Fibroblast of villous mesenchyme (primary cell): ENCODE measurements around the gene RNF220. TPM values are rescaled to one million over a fixed set of nuclear protein-coding genes. Genes with fewer than 3 reads are reported as not detected.

ENCODE experiments used
- DNase-seq: peaks from one replicate; pipeline ENCODE4 v3.0.0-alpha.2; 2010; ENCODE audit warnings: low read depth
- H3K4me3 ChIP-seq: 2 replicates; pipeline ENCODE4 v1.5.1; 2011; ENCODE audit warnings: low read depth, mild to moderate bottlenecking, low read length
- total RNA-seq: library from RNA; depleted of rRNA; stranded (reverse); fragments of >200 nt; gene quantifications from 2 replicates; pipeline ENCODE4 v1.2.3, GENCODE V29; 2012
- TF ChIP-seq, protein P1 (sequence below): IDR thresholded peaks from 2 replicates; pipeline ENCODE4 v1.5.1; 2012; ENCODE audit warnings: low read depth, mild to moderate bottlenecking, low read length; ENCODE audit not compliant: insufficient read depth

RNF220 gene
- total RNA-seq, 1 donor: 47.5 TPM

DNA sequence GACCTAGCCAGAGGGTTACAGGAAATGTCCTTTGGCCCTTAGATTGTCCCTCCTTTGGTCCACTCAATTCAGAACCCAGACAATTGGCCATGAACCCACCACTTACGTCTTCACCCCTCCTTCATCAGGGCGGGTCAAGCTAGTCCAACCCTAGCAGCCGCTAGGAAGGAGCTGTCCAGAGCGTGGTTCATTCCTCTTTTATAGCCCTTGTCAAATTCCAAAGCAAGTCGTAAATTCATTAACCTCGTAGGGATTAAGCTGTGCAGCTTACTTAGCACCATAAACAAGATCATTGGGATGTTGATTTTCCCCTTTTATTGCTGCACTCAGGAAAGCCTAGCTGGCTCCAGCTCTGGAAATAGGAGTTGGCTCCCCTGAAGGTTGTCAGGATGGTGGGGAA is 179.1 kb downstream of the RNF220 start:
- TF ChIP-seq, protein P1, sequence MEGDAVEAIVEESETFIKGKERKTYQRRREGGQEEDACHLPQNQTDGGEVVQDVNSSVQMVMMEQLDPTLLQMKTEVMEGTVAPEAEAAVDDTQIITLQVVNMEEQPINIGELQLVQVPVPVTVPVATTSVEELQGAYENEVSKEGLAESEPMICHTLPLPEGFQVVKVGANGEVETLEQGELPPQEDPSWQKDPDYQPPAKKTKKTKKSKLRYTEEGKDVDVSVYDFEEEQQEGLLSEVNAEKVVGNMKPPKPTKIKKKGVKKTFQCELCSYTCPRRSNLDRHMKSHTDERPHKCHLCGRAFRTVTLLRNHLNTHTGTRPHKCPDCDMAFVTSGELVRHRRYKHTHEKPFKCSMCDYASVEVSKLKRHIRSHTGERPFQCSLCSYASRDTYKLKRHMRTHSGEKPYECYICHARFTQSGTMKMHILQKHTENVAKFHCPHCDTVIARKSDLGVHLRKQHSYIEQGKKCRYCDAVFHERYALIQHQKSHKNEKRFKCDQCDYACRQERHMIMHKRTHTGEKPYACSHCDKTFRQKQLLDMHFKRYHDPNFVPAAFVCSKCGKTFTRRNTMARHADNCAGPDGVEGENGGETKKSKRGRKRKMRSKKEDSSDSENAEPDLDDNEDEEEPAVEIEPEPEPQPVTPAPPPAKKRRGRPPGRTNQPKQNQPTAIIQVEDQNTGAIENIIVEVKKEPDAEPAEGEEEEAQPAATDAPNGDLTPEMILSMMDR: no peak
- peak; percentile 75 for DNase-seq
- no peak overlapping the region for H3K4me3 ChIP-seq

DNA sequence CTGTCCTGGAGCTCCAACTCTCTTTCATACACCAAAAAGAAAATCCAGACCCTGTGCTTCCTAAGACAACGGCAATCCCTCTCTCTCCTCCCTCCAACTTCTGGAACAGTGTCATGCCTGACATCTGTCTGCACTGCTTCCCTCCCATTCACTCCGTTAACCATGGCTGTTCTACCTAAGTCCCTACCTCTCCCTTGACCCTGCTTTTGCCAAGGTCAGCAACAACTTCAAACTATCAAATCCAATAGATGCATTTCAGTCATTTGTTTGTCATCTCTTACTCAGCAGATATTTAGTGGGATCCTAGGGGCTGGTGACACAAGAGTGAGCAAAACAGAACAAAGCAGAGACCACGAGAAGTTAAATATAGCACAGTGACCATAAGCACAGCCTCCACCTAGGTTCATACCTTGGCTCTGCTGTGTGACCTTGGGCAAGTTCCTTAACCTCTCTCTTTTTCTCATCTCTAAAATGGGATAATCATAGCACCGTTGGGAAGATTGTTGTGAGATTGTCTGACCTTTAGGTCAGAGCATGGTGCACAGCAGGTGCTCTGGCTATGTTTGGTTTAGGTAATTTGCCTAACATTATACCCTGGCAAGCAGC is 180.4 kb downstream of the RNF220 start:
- DNase-seq: no peak
- TF ChIP-seq, protein P1: no peak
- H3K4me3 ChIP-seq: no peak overlapping the region

DNA sequence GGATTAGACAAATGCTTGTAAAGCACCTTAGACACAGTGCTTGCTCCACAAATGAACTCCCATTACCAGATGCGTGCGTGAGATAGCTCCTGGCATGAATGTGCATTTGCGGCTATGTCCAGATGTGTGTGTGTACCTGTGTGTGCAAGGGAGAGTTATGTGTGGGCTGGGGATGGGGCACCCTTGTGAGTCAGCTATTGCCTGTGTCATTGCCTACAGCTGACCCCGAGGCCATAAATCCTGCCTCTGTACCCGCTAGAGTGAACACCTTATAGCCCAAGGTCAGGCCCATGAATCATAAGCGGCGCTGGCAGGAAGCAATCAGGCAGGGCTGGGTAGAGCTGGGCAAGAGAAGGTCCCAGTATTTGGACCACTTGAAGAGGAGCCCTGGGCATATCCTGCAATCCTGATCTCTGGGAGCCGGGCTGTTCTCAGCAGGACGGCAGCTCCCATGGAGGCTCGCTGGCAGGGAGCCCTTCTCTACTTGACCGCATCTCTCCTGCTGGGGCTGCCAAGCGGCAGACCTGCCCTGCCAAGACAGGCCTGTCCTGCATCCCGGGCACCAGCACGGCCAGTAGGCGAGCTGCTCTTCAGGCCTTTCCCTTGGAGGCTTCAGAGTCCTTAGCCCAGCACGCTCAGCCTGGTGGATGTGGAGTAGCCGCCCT is 182.9 kb downstream of the RNF220 start:
- TF ChIP-seq, protein P1: no peak
- no peak overlapping the region for H3K4me3 ChIP-seq

DNA sequence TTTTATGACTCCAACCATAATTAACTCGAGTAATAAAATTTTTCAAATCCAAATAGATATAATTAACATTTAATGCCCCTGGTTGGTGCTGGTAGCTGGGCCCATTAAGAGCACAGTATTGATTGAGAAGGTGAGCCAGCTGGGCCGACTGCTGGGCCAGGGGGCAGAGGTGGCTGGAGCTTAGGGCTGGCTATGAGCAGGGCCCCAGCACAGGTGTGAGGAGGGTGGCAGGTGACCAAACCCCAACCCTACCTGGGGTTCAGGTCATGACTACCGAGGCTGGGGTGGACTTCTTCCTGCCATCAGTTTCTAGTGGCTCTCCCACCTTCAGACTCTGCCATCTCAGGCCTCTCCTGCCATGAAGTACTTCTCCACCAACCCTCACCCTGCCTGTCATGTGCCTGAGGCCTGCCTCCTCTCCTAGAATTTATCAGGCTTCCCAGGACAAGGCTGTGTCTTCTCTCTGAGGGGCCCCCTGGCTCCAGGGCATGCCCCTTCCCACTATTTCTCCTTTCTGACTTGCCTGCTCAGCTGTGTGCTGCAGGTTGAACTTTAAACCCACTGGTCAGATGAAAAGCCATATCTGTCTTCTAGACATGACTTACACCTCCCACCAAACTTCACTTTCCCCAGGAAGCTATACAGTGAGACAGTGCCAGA is 183.6 kb downstream of the RNF220 start:
- DNase-seq: no peak
- no peak overlapping the region for H3K4me3 ChIP-seq
- TF ChIP-seq, protein P1: no peak

More for the DNA sequence above, 182.9 kb downstream of the RNF220 start:
- DNase-seq: no peak

DNA sequence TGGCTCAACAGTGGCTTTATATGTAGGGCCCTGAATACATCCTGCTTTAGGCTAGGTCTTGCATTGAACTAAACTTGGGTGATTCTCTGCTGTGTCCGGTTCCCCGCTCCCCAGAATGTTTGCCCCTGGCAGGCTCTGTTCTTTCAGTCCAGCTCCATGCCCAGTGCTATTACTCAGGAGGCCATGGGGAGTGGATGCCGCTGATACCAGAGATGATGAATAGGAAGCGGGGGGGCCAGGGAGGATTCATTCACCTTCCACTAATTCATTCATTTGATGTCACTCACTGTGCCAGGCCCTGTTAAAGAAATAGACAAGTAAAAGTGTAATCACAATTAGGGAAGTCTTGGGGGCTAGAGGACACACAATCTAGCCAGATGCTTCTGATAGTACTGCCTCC is 185.4 kb downstream of the RNF220 start:
- TF ChIP-seq, protein P1: no peak
- DNase-seq: no peak
- H3K4me3 ChIP-seq: no peak overlapping the region

DNA sequence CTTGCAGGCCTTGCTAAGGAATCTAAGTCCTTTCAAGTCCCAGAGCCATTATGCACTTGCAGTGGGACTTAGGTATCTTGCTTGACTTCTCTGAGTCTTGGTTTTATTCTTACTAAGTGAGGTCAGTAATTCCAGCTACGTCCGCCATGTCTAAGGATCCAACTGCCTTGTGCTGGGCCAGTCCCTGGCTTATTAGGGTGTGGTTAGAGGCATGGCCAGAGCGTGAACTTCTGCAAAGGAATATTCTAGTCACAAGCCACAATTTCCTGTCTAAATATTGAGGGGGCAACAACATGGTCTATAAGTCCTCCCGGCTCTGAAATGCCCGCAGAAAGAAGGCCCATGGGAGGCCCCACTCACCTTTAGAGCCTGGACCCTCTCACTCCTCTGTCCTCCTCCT is 186.3 kb downstream of the RNF220 start:
- H3K4me3 ChIP-seq: no peak overlapping the region
- TF ChIP-seq, protein P1: no peak
- no peak for DNase-seq
